H1 (cell line): ENCODE measurements around the gene MRTFB. TPM values are rescaled to one million over a fixed set of nuclear protein-coding genes. Genes with fewer than 3 reads are reported as not detected.

ENCODE experiments used
- CTCF ChIA-PET: fragments of 300-600 bp; sonication (Branson Sonifier 250); formaldehyde crosslinking; loops from one replicate; lab custom pipeline; 2021; ENCODE audit not compliant: partially characterized antibody; lab: Charles Lee
- POLR2A ChIA-PET: fragments of 300-600 bp; sonication (Branson Sonifier 250); formaldehyde crosslinking; loops from one replicate; lab custom pipeline; 2021; ENCODE audit warnings: inconsistent platforms; ENCODE audit not compliant: partially characterized antibody; lab: Charles Lee
- DNase-seq, 2 experiments: peaks; one replicate each; pipeline versions ENCODE4 v3.0.0 to v3.0.0-alpha.2; 2010 to 2022; ENCODE audit warnings: low spot score in 2 of 2, low read depth in 1 of 2, mixed read lengths in 1 of 2
- FAIRE-seq: peaks from 2 replicates; lab custom pipeline; 2011; peaks lifted over from hg19 to GRCh38; lab: Jason Lieb, UNC
- H2AFZ ChIP-seq: 2 replicates; pipeline ENCODE4 v1.8.1; 2012; ENCODE audit warnings: low read length, inconsistent platforms
- H2AK5ac ChIP-seq: 2 replicates; pipeline ENCODE4 v1.6.1; 2013; ENCODE audit warnings: low read depth, low read length
- H2BK120ac ChIP-seq: replicated peaks from 2 replicates; pipeline ENCODE3; 2013; ENCODE audit warnings: low read depth, low read length, inconsistent platforms
- H2BK12ac ChIP-seq: 2 replicates; pipeline ENCODE4 v1.6.1; 2013; ENCODE audit warnings: low read depth, low read length
- H2BK15ac ChIP-seq: 2 replicates; pipeline ENCODE4 v1.6.1; 2013; ENCODE audit warnings: low read length
- H2BK20ac ChIP-seq: 2 replicates; pipeline ENCODE4 v1.6.1; 2013; ENCODE audit warnings: low read length
- H2BK5ac ChIP-seq: 2 replicates; pipeline ENCODE4 v1.6.1; 2013; ENCODE audit warnings: low read depth, low read length
- H3K14ac ChIP-seq: 2 replicates; pipeline ENCODE4 v1.6.1; 2013; ENCODE audit warnings: inconsistent platforms; ENCODE audit not compliant: insufficient read length
- H3K18ac ChIP-seq: 2 replicates; pipeline ENCODE4 v1.6.1; 2013; ENCODE audit warnings: low read length; ENCODE audit errors: extremely low read depth
- H3K23ac ChIP-seq: 2 replicates; pipeline ENCODE4 v1.6.1; 2013; ENCODE audit warnings: inconsistent platforms; ENCODE audit not compliant: insufficient read length
- H3K23me2 ChIP-seq: 2 replicates; pipeline ENCODE4 v1.6.1; 2013; ENCODE audit warnings: low read depth, low read length
- H3K27ac ChIP-seq: 2 replicates; pipeline ENCODE4 v1.6.1; 2011; ENCODE audit warnings: low read depth, low read length, inconsistent platforms
- H3K27me3 ChIP-seq, 4 experiments: replicated peaks in 1 of 4; 1 replicate in 1 of 4; 2 replicates in 3 of 4; pipeline versions ENCODE4 v1.6.1 to v1.8.1; 2011 to 2013; ENCODE audit warnings: low read length in 3 of 4, mild to moderate bottlenecking in 3 of 4, inconsistent platforms in 2 of 4, mixed read lengths in 2 of 4, moderate library complexity in 1 of 4; ENCODE audit not compliant: control insufficient read depth in 3 of 4, insufficient read depth in 3 of 4; ENCODE audit errors: extremely low read depth in 1 of 4
- H3K36me3 ChIP-seq, 4 experiments: 2 replicates each; pipeline versions ENCODE4 v1.6.1 to v1.8.1; 2011 to 2013; ENCODE audit warnings: mild to moderate bottlenecking in 4 of 4, low read length in 3 of 4, moderate library complexity in 2 of 4, control low read depth in 1 of 4, inconsistent platforms in 1 of 4; ENCODE audit not compliant: insufficient read depth in 4 of 4, control insufficient read depth in 2 of 4
- H3K4ac ChIP-seq: replicated peaks from 2 replicates; pipeline ENCODE3; 2013; ENCODE audit warnings: low read length, low read depth, mixed read lengths, inconsistent platforms; ENCODE audit not compliant: insufficient read length
- H3K4me1 ChIP-seq, 4 experiments: replicated peaks in 1 of 4; 1 replicate in 1 of 4; 2 replicates in 3 of 4; pipeline versions ENCODE4 v1.6.1 to v1.8.1; 2011 to 2013; ENCODE audit warnings: low read length in 3 of 4, inconsistent platforms in 2 of 4, mixed read lengths in 1 of 4; ENCODE audit not compliant: insufficient read depth in 4 of 4, control insufficient read depth in 3 of 4
- H3K4me2 ChIP-seq, 2 experiments: 2 replicates each; pipeline versions ENCODE4 v1.6.1 to v1.8.1; 2011 to 2013; ENCODE audit warnings: low read depth in 2 of 2, low read length in 2 of 2, control low read depth in 1 of 2, inconsistent platforms in 1 of 2, mild to moderate bottlenecking in 1 of 2; ENCODE audit not compliant: insufficient read depth in 1 of 2
- H3K4me3 ChIP-seq, 4 experiments: fragments of 200-600, 300-600 bp in 1 of 4; sonication (generic), shearing (Covaris generic), sonication (Bioruptor Twin) in 1 of 4; 2 replicates each; pipeline versions ENCODE4 v1.5.1 to v1.8.1; 2011 to 2016; ENCODE audit warnings: low read length in 4 of 4, low read depth in 3 of 4, control low read depth in 2 of 4, inconsistent platforms in 2 of 4, mild to moderate bottlenecking in 2 of 4, mixed read lengths in 1 of 4, moderate library complexity in 1 of 4; ENCODE audit not compliant: insufficient read depth in 2 of 4; ENCODE audit errors: extremely low read depth in 1 of 4
- H3K56ac ChIP-seq: replicated peaks from 2 replicates; pipeline ENCODE3; 2013; ENCODE audit warnings: low read depth, mild to moderate bottlenecking, mixed read lengths, low read length, inconsistent platforms; ENCODE audit not compliant: insufficient read length
- H3K79me1 ChIP-seq: 2 replicates; pipeline ENCODE4 v1.6.1; 2013; ENCODE audit warnings: low read depth, low read length, control low read depth
- H3K79me2 ChIP-seq, 2 experiments: 2 replicates each; pipeline versions ENCODE4 v1.6.1 to v1.8.1; 2012 to 2013; ENCODE audit warnings: low read length in 2 of 2, mild to moderate bottlenecking in 2 of 2, inconsistent platforms in 1 of 2; ENCODE audit not compliant: insufficient read depth in 2 of 2, control insufficient read depth in 1 of 2
- H3K9ac ChIP-seq, 4 experiments: replicated peaks in 1 of 4; 1 replicate in 1 of 4; 2 replicates in 3 of 4; pipeline versions ENCODE4 v1.6.1 to v1.8.1; 2011 to 2013; ENCODE audit warnings: low read depth in 3 of 4, low read length in 3 of 4, control low read depth in 2 of 4, mild to moderate bottlenecking in 2 of 4, moderate library complexity in 2 of 4, inconsistent platforms in 1 of 4; ENCODE audit errors: extremely low read depth in 1 of 4
- H3K9me3 ChIP-seq, 2 experiments: 2 replicates each; pipeline versions ENCODE4 v1.6.1 to v1.8.1; 2012 to 2013; ENCODE audit warnings: mild to moderate bottlenecking in 2 of 2, moderate library complexity in 2 of 2, control low read depth in 1 of 2, inconsistent platforms in 1 of 2, low read depth in 1 of 2, low read length in 1 of 2, mixed read lengths in 1 of 2; ENCODE audit not compliant: insufficient read depth in 2 of 2
- H4K20me1 ChIP-seq, 2 experiments: replicated peaks in 1 of 2; 2 replicates each; pipeline versions ENCODE3 to v1.8.1; 2011 to 2013; ENCODE audit warnings: inconsistent platforms in 2 of 2, low read length in 2 of 2, mild to moderate bottlenecking in 1 of 2; ENCODE audit not compliant: insufficient read depth in 2 of 2, control insufficient read depth in 1 of 2
- H4K5ac ChIP-seq: 2 replicates; pipeline ENCODE4 v1.6.1; 2013; ENCODE audit warnings: low read length, low read depth, mixed read lengths, inconsistent platforms; ENCODE audit not compliant: insufficient read length
- H4K8ac ChIP-seq: 2 replicates; pipeline ENCODE4 v1.8.0; 2013; ENCODE audit warnings: mild to moderate bottlenecking, moderate library complexity, low read length, inconsistent platforms; ENCODE audit not compliant: insufficient read depth; ENCODE audit errors: extremely low read depth
- H4K91ac ChIP-seq: replicated peaks from 2 replicates; pipeline ENCODE3; 2013; ENCODE audit warnings: low read length, mixed read lengths, inconsistent platforms; ENCODE audit not compliant: insufficient read length
- BACH1 ChIP-seq: IDR thresholded peaks from 2 replicates; pipeline ENCODE4 v1.6.1; 2012; ENCODE audit warnings: low read length, improper control_type of control experiment
- MAFK ChIP-seq: IDR thresholded peaks from 2 replicates; pipeline ENCODE4 v1.6.1; 2012; ENCODE audit warnings: low read depth, mild to moderate bottlenecking, improper control_type of control experiment, low read length
- POU5F1 ChIP-seq: IDR thresholded peaks from 2 replicates; pipeline ENCODE4 v1.6.1; 2011; ENCODE audit warnings: low read depth, mild to moderate bottlenecking, low read length, moderate library complexity
- WGBS, 2 experiments: shearing (Covaris generic) in 1 of 2; methylation state at CpG; one replicate each; pipeline versions ENCODE4 v1.1.6 to v1.1.7; 2013 to 2015; ENCODE audit warnings: low lambda C conversion rate in 2 of 2, mixed read lengths in 2 of 2, inconsistent platforms in 1 of 2, low coverage in 1 of 2, missing lambda C conversion rate in 1 of 2; ENCODE audit not compliant: insufficient replicate concordance in 2 of 2, insufficient coverage in 1 of 2, insufficient read length in 1 of 2; ENCODE audit errors: extremely low coverage in 1 of 2, missing lambda C conversion rate in 1 of 2; 5-methylcytosine and 5-hydroxymethylcytosine counted together
- polyA plus RNA-seq, 7 experiments: library from polyadenylated mRNA; depleted of rRNA in 3 of 7; stranded (reverse) in 5 of 7; unstranded in 2 of 7; fragments of >200 nt in 5 of 7; fragments of 200-250 nt in 2 of 7; gene quantifications; 1 replicate in 5 of 7; 2 replicates in 1 of 7; 4 replicates in 1 of 7; pipeline versions ENCODE4 v1.2.1 to v1.2.3, GENCODE V29; 2011 to 2013; ENCODE audit warnings: missing spikeins in 2 of 7, mixed read lengths in 2 of 7
- total RNA-seq: library from RNA; stranded (reverse); fragmentation: NEBNext Ultra II Directional; extraction: Animal tissue kit (Norgen Biotek cat#: 25700); gene quantifications from 2 replicates; pipeline ENCODE4 v1.2.1, GENCODE V29; 2021

The MRTFB gene
- total and polyA plus RNA-seq, 2 of the 8 experiments (the other 6 are each of a cell fraction or from before 2014, with no cell fraction given), result 13.5 to 34.9 TPM

DNA sequence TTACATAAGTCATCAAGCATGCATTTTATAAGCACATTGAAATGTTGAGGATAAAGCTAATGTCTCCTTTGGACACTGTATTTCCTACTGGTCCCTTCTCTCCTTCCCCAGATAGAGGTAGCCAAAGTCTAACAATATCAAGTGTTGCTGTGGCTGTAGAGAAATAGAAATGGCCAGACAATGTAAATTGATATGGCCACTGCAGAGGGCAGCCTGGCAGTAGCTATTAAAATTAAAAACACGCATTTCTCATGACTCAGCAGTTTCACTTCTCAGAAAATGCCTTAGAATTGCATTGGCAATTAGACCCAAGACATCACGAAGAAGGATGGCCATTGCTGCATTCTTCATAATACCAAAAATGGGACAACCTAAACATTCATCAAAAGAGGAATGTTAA lies 46.8 kb upstream of the MRTFB start:
- Histone ChIP-seq H4K8ac (no peak overlapping the region), H3K23ac (no peak overlapping the region), H3K9me3 (no peaks in the 10 kb centered on the region), H3K79me2 (no peaks in the 10 kb centered on the region), H2BK20ac (no peak overlapping the region), H2BK12ac (no peak overlapping the region), H4K5ac (no peak overlapping the region), H3K18ac (no peak overlapping the region), H3K14ac (no peak overlapping the region), H3K23me2 (no peaks in the 10 kb centered on the region), H3K4ac (no peak overlapping the region), H4K91ac (no peak overlapping the region), H2BK15ac (no peak overlapping the region), H2AK5ac (no peak overlapping the region), H3K56ac (no peak overlapping the region), H2AFZ (no peak overlapping the region), H3K27ac (no peak overlapping the region), H3K79me1 (no peaks in the 10 kb centered on the region), H3K4me2 (no peak overlapping the region), H3K36me3 (no peaks in the 10 kb centered on the region), H3K9ac (no peak overlapping the region), H3K4me1 (no peaks in the 10 kb centered on the region), H3K4me3 (no peak overlapping the region), H2BK120ac (no peak overlapping the region), H2BK5ac (no peak overlapping the region), H4K20me1 (no peaks in the 10 kb centered on the region), H3K27me3 (no peaks in the 10 kb centered on the region)
- ChIA-PET POLR2A (interaction anchor here (0.7 kb wide), 1 partner anchor 13 kb away, joined by 3 read pairs; no protein-coding TSS in a partner anchor), CTCF (interaction anchor here (1.2 to 1.6 kb wide), 2 partner anchors 89 to 93 kb away, joined by 3 to 4 read pairs; no protein-coding TSS in a partner anchor)
- FAIRE-seq (no peak), DNase-seq (no peak)
- TF ChIP-seq POU5F1 (no peak), MAFK (peak; percentile 92), BACH1 (peak; percentile 71)
- 49% methylated on average over 2 of the region's 2 CpGs; no CpG with 5 or more reads in 1 of the 2 experiments for WGBS, 2 experiments
